Measurements from ENCODE around the gene GNAT1. TPM values are rescaled to one million over a fixed set of nuclear protein-coding genes. Genes with fewer than 3 reads are reported as not detected.
A peak's percentile ranks its signal among the peaks of the same experiment; 100 is the strongest.

GNAT1 gene
- total and polyA plus RNA-seq, 2 of the 13 experiments (the other 11 are each of a cell fraction or from before 2014, with no cell fraction given) = 0.15 TPM; not detected in 1

GRCh38 chr3:50189274-50189673 is 2.1 kb upstream of the GNAT1 start (continued):
- peak; percentile 73 for TF ChIP-seq RBM22 (optimal IDR thresholded peaks at IDR 0.05; ENCODE audit: low read length)
- TF ChIP-seq ATF6 (CRISPR knock-in tag; conservative IDR thresholded peaks at IDR 0.05) = no peak
- TF ChIP-seq ZFP37 (CRISPR knock-in tag; IDR thresholded peaks at IDR 0.05; ENCODE audit: borderline replicate concordance) = no peak
- no peak for TF ChIP-seq ZNF281 (CRISPR knock-in tag; IDR thresholded peaks at IDR 0.05; ENCODE audit: borderline replicate concordance)
- TF ChIP-seq ZNF510 (CRISPR knock-in tag; IDR thresholded peaks at IDR 0.05; ENCODE audit: low read depth) = no peak
- TF ChIP-seq KLF9 (CRISPR knock-in tag; IDR thresholded peaks at IDR 0.05; ENCODE audit: low read depth) = no peak
- peak; percentile 75 for TF ChIP-seq MYPOP (CRISPR knock-in tag; IDR thresholded peaks at IDR 0.05)
- no peak for TF ChIP-seq ZKSCAN1 (IDR thresholded peaks at IDR 0.05; ENCODE audit: low read length)
- TF ChIP-seq ZNF180 (CRISPR knock-in tag; IDR thresholded peaks at IDR 0.05; ENCODE audit: borderline replicate concordance, low read depth) = no peak
- TF ChIP-seq CENPT (CRISPR knock-in tag; IDR thresholded peaks at IDR 0.05; ENCODE audit: low read depth) = no peak
- 0 out of 2 replicates have a peak, but pooled peaks have one; percentile 22 for TF ChIP-seq GABPB1 (CRISPR knock-in tag; IDR thresholded peaks at IDR 0.05)
- TF ChIP-seq TCF12 (IDR thresholded peaks at IDR 0.05) = no peak
- TF ChIP-seq TCF12 (CRISPR knock-in tag; IDR thresholded peaks at IDR 0.05) = no peak
- TF ChIP-seq HIC2 (CRISPR knock-in tag; IDR thresholded peaks at IDR 0.05; ENCODE audit: low read depth) = no peak
- peak; percentile 24; the same call in 1 of the 2 replicates for TF ChIP-seq ZFP91 (CRISPR knock-in tag; IDR thresholded peaks at IDR 0.05; ENCODE audit: borderline replicate concordance)
- peak; percentile 99 for TF ChIP-seq SMC3 (IDR thresholded peaks at IDR 0.05; ENCODE audit: low read length)
- no peak for TF ChIP-seq GPBP1L1 (CRISPR knock-in tag; IDR thresholded peaks at IDR 0.05)

Data from HepG2 (cell line).